GM18499 (cell line): ENCODE results near the gene TRIM49.
"Not testable (repeated sequence)": the region's sequence is repeated elsewhere in the genome, so short reads cannot be mapped to it uniquely, and the experiment has no call there.

Source experiments
- ATAC-seq: cut with Tn5 transposase; IDR thresholded peaks from one replicate; pipeline ENCODE4 v1.9.1; 2021; ENCODE audit warnings: moderate number of reproducible peaks; ENCODE audit not compliant: insufficient read depth, unreplicated experiment

The TRIM49 gene, protein sequence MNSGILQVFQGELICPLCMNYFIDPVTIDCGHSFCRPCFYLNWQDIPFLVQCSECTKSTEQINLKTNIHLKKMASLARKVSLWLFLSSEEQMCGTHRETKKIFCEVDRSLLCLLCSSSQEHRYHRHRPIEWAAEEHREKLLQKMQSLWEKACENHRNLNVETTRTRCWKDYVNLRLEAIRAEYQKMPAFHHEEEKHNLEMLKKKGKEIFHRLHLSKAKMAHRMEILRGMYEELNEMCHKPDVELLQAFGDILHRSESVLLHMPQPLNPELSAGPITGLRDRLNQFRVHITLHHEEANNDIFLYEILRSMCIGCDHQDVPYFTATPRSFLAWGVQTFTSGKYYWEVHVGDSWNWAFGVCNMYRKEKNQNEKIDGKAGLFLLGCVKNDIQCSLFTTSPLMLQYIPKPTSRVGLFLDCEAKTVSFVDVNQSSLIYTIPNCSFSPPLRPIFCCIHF

DNA sequence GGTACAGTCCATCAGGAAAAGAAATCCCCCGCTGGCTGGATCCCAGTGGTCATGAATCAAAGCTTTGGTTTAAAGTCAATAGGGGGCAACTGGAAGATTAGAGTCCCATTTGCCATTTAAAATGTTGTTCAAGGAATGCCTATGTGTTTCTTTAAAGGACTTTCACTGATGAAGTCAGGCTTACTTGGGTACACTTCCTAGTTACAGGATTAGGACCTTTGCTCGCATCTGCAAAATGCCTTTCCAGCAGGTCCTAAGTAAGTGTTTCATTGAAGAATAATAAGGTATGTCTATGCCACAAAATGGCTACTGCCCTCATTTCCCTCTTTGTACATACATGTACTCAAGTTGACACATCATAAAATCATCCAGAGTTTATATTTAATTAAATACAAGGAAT lies at the start of gene TRIM49:
Gene TRIM49 (minus strand): TSS at position 101 of the 400 bp plus-strand sequence. CDS start 4,106 bp downstream, outside the sequence.
- not testable (repeated sequence) for ATAC-seq

DNA sequence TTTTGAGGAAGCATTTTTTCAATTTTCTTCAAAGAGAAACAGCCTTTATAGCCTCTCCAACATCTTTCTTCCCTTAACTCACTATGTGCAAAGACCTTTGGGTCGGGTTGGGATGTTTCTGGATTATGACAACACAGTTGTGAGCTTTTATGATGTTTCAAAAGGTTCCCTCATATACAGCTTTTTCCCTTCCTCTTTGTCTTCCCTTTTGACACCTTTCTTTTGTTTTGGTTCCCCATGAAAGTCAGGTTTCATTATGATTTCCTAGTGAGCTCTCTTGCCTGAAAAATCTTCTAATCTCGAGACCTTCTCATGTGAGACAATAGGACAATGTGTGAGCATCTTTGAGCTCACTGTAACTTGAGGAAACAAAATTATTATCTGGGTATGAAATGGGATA lies 18.3 kb upstream of the TRIM49 start:
- not testable (repeated sequence) for ATAC-seq

DNA sequence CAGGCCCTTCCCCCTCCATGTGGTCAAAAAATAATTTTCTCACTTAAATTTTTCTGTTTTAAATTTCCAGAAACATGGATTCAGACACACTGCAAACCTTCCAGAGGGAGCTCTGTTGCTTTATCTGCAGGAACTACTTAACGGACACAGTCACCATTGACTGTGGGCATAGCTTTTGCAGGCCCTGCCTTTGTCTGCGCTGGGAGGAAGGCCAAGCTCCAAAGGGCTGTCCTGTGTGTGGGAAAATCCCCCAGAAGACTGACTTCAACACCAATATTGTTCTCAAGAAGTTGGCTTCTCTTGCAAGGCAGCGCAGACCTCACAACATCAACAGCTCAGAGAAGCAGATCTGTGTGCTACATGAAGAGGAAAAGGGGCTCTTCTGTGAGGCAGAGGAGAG lies 11.6 kb upstream of the TRIM49 start:
- ATAC-seq: not testable (repeated sequence)

DNA sequence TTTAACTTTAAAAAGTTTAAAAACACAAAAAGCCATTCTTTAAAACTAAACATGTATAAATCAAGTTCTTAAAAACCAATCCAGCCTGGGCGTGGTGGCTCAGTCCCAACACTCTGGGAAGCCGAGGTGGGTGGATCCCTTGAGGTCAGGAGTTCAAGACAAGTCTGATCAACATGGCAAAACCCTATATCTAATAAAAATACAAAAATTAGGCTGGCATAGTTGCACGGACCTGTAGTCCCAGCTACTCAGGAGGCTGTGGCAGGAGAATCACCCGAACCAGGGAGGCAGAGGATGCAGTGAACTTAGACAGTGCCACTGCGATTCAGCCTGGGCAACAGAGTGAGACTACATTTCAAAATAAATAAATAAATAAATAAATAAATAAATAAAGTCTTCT lies 5.2 kb upstream of the TRIM49 start:
- ATAC-seq: not testable (repeated sequence)

DNA sequence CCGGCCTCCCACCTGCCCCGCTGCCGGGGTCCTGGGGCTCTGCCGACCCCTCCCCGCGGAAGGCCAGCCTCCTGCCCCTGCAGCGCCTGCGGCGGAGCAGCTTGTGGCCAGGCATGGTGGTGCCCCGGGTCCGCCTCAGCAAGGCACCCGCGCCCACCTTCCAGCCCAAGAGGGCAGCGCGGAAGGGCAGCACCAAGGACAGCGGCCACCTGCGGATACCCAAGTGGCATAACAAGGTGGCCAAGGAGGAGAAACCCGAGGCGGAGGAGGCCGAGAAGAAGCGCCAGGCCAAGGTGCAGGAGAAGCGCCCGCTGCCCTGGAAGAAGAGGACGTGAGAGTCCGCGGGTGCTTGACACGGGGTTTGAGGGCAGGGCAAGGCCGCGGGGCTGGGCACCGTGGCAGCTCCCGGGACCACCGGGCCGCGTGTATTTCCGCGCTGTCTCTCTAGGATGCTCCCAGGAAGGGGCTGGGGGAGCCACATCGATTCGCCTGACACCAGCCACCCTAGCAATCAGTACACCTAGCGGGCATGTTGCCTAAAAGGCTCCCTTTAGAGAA lies 20.8 kb downstream of the TRIM49 start:
- not testable (repeated sequence) for ATAC-seq

DNA sequence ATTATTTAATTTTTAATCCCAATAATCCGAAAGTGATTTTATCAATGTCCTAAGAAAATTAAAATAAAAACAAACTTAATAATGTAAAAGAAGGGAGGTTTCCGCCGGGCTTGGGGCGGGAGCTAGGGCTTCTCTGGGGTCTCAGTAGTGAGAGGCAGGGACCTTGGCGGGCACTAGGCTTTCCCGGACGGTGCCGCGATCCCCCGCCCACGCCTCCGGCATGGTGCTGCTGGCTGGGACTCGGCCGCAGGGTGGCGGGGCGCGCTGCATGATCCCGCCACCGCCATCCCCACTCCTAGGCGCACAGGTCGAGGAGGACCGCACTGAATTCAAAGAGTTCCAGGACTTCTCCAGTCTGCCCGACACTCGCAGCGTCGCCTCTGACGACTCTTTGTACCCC lies 22.6 kb downstream of the TRIM49 start:
- ATAC-seq: not testable (repeated sequence)

DNA sequence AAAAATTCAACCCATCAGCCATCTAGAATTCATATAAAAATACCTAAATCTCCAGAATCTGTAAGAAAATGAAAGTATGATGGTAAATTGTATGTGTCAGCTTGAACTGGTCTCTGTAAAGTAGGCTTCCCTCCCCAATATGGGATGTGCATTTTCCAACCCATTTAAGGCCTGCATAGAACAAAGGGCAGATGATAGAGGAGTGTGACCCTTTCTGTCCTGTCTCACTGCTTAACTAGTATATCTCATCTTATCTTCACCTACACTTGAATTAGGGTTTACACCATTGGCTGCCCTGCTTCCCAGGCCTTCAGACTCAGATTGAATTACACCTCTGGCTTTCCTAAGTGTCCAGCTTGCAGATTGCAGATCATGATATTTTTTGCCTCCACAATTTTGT lies 57.6 kb downstream of the TRIM49 start:
- ATAC-seq: not testable (repeated sequence)
